Smooth muscle cell (in vitro differentiated cells): ENCODE results near the gene AKAP13. TPM values are rescaled to one million over a fixed set of nuclear protein-coding genes. Genes with fewer than 3 reads are reported as not detected.
A peak's percentile ranks its signal among the peaks of the same experiment; 100 is the strongest.

Experiments
- DNase-seq: peaks from one replicate; lab custom pipeline; 2025; ENCODE audit not compliant: unreplicated experiment; lab: John Stamatoyannopoulos, UW
- H2AFZ ChIP-seq: fragments of 200-600 bp; sonication (generic); 2 replicates; pipeline ENCODE4 v1.6.0; 2016; ENCODE audit warnings: antibody characterized with exemption, low read depth, mild to moderate bottlenecking
- H3F3A ChIP-seq: fragments of 200-600 bp; sonication (generic); 2 replicates; pipeline ENCODE4 v1.6.0; 2017; ENCODE audit warnings: antibody characterized with exemption, low read depth
- H3K27ac ChIP-seq: fragments of 200-600 bp; sonication (generic); 2 replicates; pipeline ENCODE4 v1.5.1; 2016; ENCODE audit warnings: low read depth, mild to moderate bottlenecking
- H3K27me3 ChIP-seq: fragments of 200-600 bp; sonication (generic); 2 replicates; pipeline ENCODE4 v1.6.1; 2016; ENCODE audit warnings: low read depth, mild to moderate bottlenecking
- H3K36me3 ChIP-seq: fragments of 200-600 bp; sonication (generic); 2 replicates; pipeline ENCODE4 v1.5.1; 2016; ENCODE audit warnings: low read depth
- H3K4me1 ChIP-seq: fragments of 200-600 bp; sonication (generic); 2 replicates; pipeline ENCODE4 v1.5.1; 2016; ENCODE audit warnings: low read depth
- H3K4me2 ChIP-seq: fragments of 200-600 bp; sonication (generic); 2 replicates; pipeline ENCODE4 v1.6.0; 2016; ENCODE audit warnings: mild to moderate bottlenecking
- H3K4me3 ChIP-seq: fragments of 200-600 bp; sonication (generic); 2 replicates; pipeline ENCODE4 v1.5.1; 2016; ENCODE audit warnings: mild to moderate bottlenecking
- H3K79me2 ChIP-seq: fragments of 200-600 bp; sonication (generic); 2 replicates; pipeline ENCODE4 v1.6.0; 2016; ENCODE audit warnings: low read depth, mild to moderate bottlenecking
- H3K9ac ChIP-seq: fragments of 200-600 bp; sonication (generic); 2 replicates; pipeline ENCODE4 v1.6.0; 2016; ENCODE audit warnings: low read depth
- H3K9me3 ChIP-seq: fragments of 200-600 bp; sonication (generic); replicated peaks from 2 replicates; pipeline ENCODE4 v1.5.1; 2016; ENCODE audit warnings: low read depth
- H4K20me1 ChIP-seq: fragments of 200-600 bp; sonication (generic); 2 replicates; pipeline ENCODE4 v1.6.0; 2016; ENCODE audit warnings: low read depth
- WGBS: methylation state at CpG from one replicate; pipeline ENCODE4 v1.1.7; 2016; ENCODE audit warnings: low lambda C conversion rate; 5-methylcytosine and 5-hydroxymethylcytosine counted together
- polyA plus RNA-seq: library from polyadenylated mRNA; unstranded; fragments of >200 nt; fragmentation: Nextera tagmentation; extraction: Ambion mirVana; gene quantifications from 2 replicates; pipeline ENCODE4 v1.2.1, GENCODE V29; 2016
- total RNA-seq: library from RNA; depleted of rRNA; stranded (reverse); fragments of >200 nt; gene quantifications from 2 replicates; pipeline ENCODE4 v1.2.3, GENCODE V29; 2014
- TF ChIP-seq, protein P1 (sequence below): fragments of 200-600 bp; sonication (generic); IDR thresholded peaks from 2 replicates; pipeline ENCODE4 v1.5.1; 2017; ENCODE audit warnings: borderline replicate concordance, mild to moderate bottlenecking, antibody characterized with exemption; ENCODE audit not compliant: insufficient read depth, poor library complexity, severe bottlenecking

AKAP13 gene
- total and polyA plus RNA-seq, 2 experiments from 2014 or later, result 43.3 to 63.5 TPM

- H3K4me1 ChIP-seq, result peaks cover 64% of the 10 kb centered on the region
- no peak for DNase-seq
- TF ChIP-seq, protein P1, sequence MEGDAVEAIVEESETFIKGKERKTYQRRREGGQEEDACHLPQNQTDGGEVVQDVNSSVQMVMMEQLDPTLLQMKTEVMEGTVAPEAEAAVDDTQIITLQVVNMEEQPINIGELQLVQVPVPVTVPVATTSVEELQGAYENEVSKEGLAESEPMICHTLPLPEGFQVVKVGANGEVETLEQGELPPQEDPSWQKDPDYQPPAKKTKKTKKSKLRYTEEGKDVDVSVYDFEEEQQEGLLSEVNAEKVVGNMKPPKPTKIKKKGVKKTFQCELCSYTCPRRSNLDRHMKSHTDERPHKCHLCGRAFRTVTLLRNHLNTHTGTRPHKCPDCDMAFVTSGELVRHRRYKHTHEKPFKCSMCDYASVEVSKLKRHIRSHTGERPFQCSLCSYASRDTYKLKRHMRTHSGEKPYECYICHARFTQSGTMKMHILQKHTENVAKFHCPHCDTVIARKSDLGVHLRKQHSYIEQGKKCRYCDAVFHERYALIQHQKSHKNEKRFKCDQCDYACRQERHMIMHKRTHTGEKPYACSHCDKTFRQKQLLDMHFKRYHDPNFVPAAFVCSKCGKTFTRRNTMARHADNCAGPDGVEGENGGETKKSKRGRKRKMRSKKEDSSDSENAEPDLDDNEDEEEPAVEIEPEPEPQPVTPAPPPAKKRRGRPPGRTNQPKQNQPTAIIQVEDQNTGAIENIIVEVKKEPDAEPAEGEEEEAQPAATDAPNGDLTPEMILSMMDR, result no peak
- H4K20me1 ChIP-seq, result no peaks in the 10 kb centered on the region
- H3F3A ChIP-seq, result peaks cover 37% of the 10 kb centered on the region
- H3K27ac ChIP-seq, result peak overlapping the region; percentile 97
- no peaks in the 10 kb centered on the region for H3K27me3 ChIP-seq
- no peak overlapping the region for H2AFZ ChIP-seq
- H3K4me2 ChIP-seq, result peak overlapping the region; percentile 87
- peak overlapping the region; percentile 92 for H3K9ac ChIP-seq
- H3K4me3 ChIP-seq, result peak overlapping the region; percentile 52
- H3K36me3 ChIP-seq, result no peaks in the 10 kb centered on the region
- peaks cover 76% of the 10 kb centered on the region for H3K79me2 ChIP-seq
- H3K9me3 ChIP-seq, result no peaks in the 10 kb centered on the region
- WGBS, result 58% methylated on average over 5 of the region's 5 CpGs
Measured at GRCh38 chr15:85623315-85624049, 243.1 kb downstream of the AKAP13 start.

GRCh38 chr15:85624291-85624801, 243.9 kb downstream of the AKAP13 start:
- H2AFZ ChIP-seq, result no peak overlapping the region
- H3F3A ChIP-seq, result peaks cover 36% of the 10 kb centered on the region
- H4K20me1 ChIP-seq, result no peaks in the 10 kb centered on the region
- peak overlapping the region; percentile 97 for H3K27ac ChIP-seq
- no peak for DNase-seq
- H3K4me3 ChIP-seq, result no peak overlapping the region
- H3K9ac ChIP-seq, result peak overlapping the region; percentile 78
- no peaks in the 10 kb centered on the region for H3K9me3 ChIP-seq
- H3K27me3 ChIP-seq, result no peaks in the 10 kb centered on the region
- WGBS, result 34% methylated on average over 7 of the region's 7 CpGs
- peaks cover 85% of the 10 kb centered on the region for H3K79me2 ChIP-seq
- no peaks in the 10 kb centered on the region for H3K36me3 ChIP-seq
- peak overlapping the region; percentile 87 for H3K4me2 ChIP-seq
- TF ChIP-seq, protein P1, result no peak
- peaks cover 58% of the 10 kb centered on the region for H3K4me1 ChIP-seq

DNA sequence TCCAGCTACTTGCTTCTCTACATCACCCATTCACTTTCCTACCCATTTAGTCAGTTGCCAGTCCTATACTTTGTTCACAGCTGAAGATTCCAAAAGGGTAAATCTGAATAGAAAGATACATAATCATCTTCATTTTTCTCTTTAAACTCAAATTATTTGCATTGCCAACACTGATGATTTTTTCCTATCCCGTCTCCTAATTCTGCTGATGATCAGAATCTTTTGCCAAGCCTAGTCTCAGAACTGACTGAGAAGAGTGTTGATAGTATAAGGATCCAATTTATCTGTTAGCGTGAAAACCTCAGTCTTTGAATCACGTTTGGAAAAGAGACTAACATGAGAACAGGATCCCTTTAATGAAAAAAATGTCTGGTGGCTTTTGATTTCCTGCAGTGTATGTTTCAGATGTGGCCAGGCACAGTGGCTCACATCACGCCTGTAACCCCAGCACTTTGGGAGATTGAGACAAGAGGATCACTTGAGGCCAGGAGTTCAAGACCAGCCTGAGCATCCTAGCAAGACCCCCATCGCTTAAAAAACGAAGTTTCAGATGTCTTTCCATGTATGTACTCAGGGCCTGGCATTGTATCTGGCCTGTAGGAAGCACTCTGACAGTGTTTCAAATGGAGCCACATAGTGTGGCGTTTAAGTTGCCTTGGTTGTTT, 244.9 kb downstream of the AKAP13 start:
- Histone ChIP-seq H3K4me2 (peak overlapping the region; percentile 87), H3K4me3 (no peak overlapping the region), H3K79me2 (peaks cover 86% of the 10 kb centered on the region), H3K9me3 (no peaks in the 10 kb centered on the region), H3K9ac (peak overlapping the region; percentile 78), H3K27ac (peak overlapping the region; percentile 97), H2AFZ (no peak overlapping the region), H3K27me3 (no peaks in the 10 kb centered on the region), H3F3A (peaks cover 27% of the 10 kb centered on the region), H3K4me1 (peaks cover 48% of the 10 kb centered on the region), H4K20me1 (no peaks in the 10 kb centered on the region), H3K36me3 (no peaks in the 10 kb centered on the region)
- no peak for DNase-seq
- TF ChIP-seq, protein P1, result no peak
- 61% methylated on average over 7 of the region's 7 CpGs for WGBS
